ENCODE measurements around the gene ANO1. TPM values are rescaled to one million over a fixed set of nuclear protein-coding genes. Genes with fewer than 3 reads are reported as not detected.

ANO1 gene
- 2.2 to 3.6 TPM (median 2.6 TPM) in 5 replicates for total RNA-seq (2022; extraction: Qiagen RNA extraction)

GRCh38 chr11:70078095-70078780, at the start of gene ANO1:
TSS of gene ANO1 (plus strand) at chr11:70078317. CDS start at chr11:70078607, 290 bp downstream.

GRCh38 chr11:70202920-70203750, 125.0 kb downstream of the ANO1 start, which contains the start of gene FADD:
TSS of gene FADD (plus strand) at chr11:70203296. CDS start at chr11:70203460, 164 bp downstream.

Other genes starting within 250 kb of the ANO1 start
- 56.7 to 72.7 TPM (median 67.5 TPM) in 5 replicates for gene FADD, start 125.0 kb downstream of the ANO1 start, total RNA-seq (2022; extraction: Qiagen RNA extraction)
- gene PPFIA1, start 192.4 kb downstream of the ANO1 start, total RNA-seq (2022; extraction: Qiagen RNA extraction) = 23.9 to 33.2 TPM (median 28.2 TPM) in 5 replicates